Stomach (tissue), 9 donors: Measurements from ENCODE around the gene FPR1. TPM values are rescaled to one million over a fixed set of nuclear protein-coding genes. Genes with fewer than 3 reads are reported as not detected.

Source experiments
- DNase-seq, 2 donors: peaks; one replicate each; pipeline versions ENCODE4 v3.0.0 to v3.0.0-alpha.2; 2013 to 2019
- H3K27ac ChIP-seq, 5 donors: fragments of 200-600 bp in 4 of 5; sonication (generic) in 4 of 5; one replicate each; pipeline ENCODE4 v1.5.1; 2013 to 2019; ENCODE audit warnings: mild to moderate bottlenecking in 1 of 5, moderate library complexity in 1 of 5
- H3K27me3 ChIP-seq, 3 donors: fragments of 200-600 bp; sonication (generic); one replicate each; pipeline ENCODE4 v1.5.1; 2017 to 2019; ENCODE audit warnings: mixed run types in 1 of 3
- H3K36me3 ChIP-seq, 4 donors: fragments of 200-600 bp; sonication (generic); 1 replicate in 3 of 4; 2 replicates in 1 of 4; pipeline ENCODE4 v1.5.1; 2016 to 2019
- H3K4me1 ChIP-seq, 4 donors: fragments of 200-600 bp; sonication (generic); one replicate each; pipeline ENCODE4 v1.5.1; 2016 to 2019
- H3K4me3 ChIP-seq, 4 donors: fragments of 200-600 bp; sonication (generic) in 3 of 4; one replicate each; pipeline ENCODE4 v1.5.1; 2016 to 2019; ENCODE audit warnings: mild to moderate bottlenecking in 1 of 4
- H3K9me3 ChIP-seq, 4 donors: fragments of 200-600 bp; sonication (generic); one replicate each; pipeline ENCODE4 v1.5.1; 2016 to 2019
- EP300 ChIP-seq: sonication (generic); formaldehyde crosslinking; IDR thresholded peaks from one replicate; pipeline ENCODE4 v1.6.1; 2017; ENCODE audit warnings: antibody characterized with exemption
- POLR2A ChIP-seq, 4 donors: fragments of 450-650 bp; IDR thresholded peaks; one replicate each; pipeline ENCODE4 v1.6.1; 2016; ENCODE audit warnings: antibody characterized with exemption in 4 of 4, control low read depth in 2 of 4, mild to moderate bottlenecking in 1 of 4, moderate library complexity in 1 of 4
- POLR2AphosphoS5 ChIP-seq, 3 donors: sonication (generic); formaldehyde crosslinking; IDR thresholded peaks; one replicate each; pipeline ENCODE4 v1.6.1; 2016; ENCODE audit warnings: antibody characterized with exemption in 3 of 3
- WGBS, 5 donors: extraction: QIAGEN DNeasy Blood & Tissue Kit in 3 of 5; methylation state at CpG; one replicate each; pipeline versions ENCODE4 v1.1.5 to v1.1.7; 2013 to 2018; 5-methylcytosine and 5-hydroxymethylcytosine counted together
- intact Hi-C: fragments of 100-400 bp; cut with DNase I; formaldehyde crosslinking; loops from one replicate; pipeline ENCODE4 v1.15.1; 2023; ENCODE audit warnings: low total_unique reads
- polyA plus RNA-seq, 3 donors: library from polyadenylated mRNA; stranded (reverse); fragments of 200-250 nt; gene quantifications; one replicate each; pipeline ENCODE4 v1.2.3, GENCODE V29; 2013
- total RNA-seq, 5 donors: library from RNA; depleted of rRNA; stranded (reverse); fragments of >200 nt; gene quantifications; one replicate each; pipeline versions ENCODE4 v1.1.0 to v1.2.3, GENCODE V29; 2014 to 2016
- TF ChIP-seq, protein P1 (sequence below), 7 experiments: fragments of 450-650 bp in 4 of 7; fragments of 200-600 bp in 3 of 7; sonication (generic) in 3 of 7; IDR thresholded peaks; one replicate each; pipeline ENCODE4 v1.5.1; 2016 to 2019; ENCODE audit warnings: antibody characterized with exemption in 7 of 7, control low read depth in 2 of 7, mild to moderate bottlenecking in 1 of 7
- donor health status: healthy with polysubstance abuse.
- donor health status: Bipolar disorder and iron deficiency.
- donor health status: healthy.

The FPR1 gene
- total and polyA plus RNA-seq, 8 donors, result 1.7 to 10.5 (median 7.5) TPM; not detected in 1

DNA sequence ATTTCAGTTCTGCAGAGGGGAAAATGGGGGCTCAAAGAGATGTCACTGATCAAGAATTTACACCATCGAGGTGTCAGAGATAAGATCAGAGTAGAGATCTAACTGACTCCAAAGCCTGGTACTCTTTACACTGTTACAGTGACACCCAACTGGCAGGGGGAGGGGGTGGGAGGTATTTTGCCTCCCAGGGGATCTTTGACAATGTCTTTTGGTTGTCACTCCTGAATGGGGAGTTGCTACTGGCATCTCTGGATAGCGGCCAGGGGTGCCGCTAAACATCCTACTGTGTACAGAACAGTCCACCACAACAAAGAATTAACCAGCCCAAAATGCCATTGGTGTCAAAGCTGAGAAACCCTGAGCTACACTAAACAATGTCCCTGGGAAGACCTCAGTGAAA, 46.4 kb upstream of the FPR1 start:
- 45 to 59% (median 53%) methylated on average over 3 of the region's 3 CpGs for WGBS, 5 donors
- Histone ChIP-seq H3K27ac (peak overlapping the region in 2 of 5 donors; percentile 28 to 51), H3K9me3 (peaks cover 0 to 10% (median 2%) of the 10 kb centered on the region in 4 donors), H3K4me1 (peaks cover 0 to 16% (median 0%) of the 10 kb centered on the region in 4 donors), H3K27me3 (peaks cover 0 to 3% (median 0%) of the 10 kb centered on the region in 3 donors), H3K36me3 (no peaks in the 10 kb centered on the region), H3K4me3 (no peak overlapping the region)
- DNase-seq, result no peak
- intact Hi-C loops, result no loop called here
- no peak for TF ChIP-seq POLR2A (IDR thresholded peaks at IDR 0.05)
- TF ChIP-seq, protein P1, sequence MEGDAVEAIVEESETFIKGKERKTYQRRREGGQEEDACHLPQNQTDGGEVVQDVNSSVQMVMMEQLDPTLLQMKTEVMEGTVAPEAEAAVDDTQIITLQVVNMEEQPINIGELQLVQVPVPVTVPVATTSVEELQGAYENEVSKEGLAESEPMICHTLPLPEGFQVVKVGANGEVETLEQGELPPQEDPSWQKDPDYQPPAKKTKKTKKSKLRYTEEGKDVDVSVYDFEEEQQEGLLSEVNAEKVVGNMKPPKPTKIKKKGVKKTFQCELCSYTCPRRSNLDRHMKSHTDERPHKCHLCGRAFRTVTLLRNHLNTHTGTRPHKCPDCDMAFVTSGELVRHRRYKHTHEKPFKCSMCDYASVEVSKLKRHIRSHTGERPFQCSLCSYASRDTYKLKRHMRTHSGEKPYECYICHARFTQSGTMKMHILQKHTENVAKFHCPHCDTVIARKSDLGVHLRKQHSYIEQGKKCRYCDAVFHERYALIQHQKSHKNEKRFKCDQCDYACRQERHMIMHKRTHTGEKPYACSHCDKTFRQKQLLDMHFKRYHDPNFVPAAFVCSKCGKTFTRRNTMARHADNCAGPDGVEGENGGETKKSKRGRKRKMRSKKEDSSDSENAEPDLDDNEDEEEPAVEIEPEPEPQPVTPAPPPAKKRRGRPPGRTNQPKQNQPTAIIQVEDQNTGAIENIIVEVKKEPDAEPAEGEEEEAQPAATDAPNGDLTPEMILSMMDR (IDR thresholded peaks at IDR 0.05), result no peak
- TF ChIP-seq EP300, result no peak
- TF ChIP-seq POLR2AphosphoS5 (IDR thresholded peaks at IDR 0.05), result no peak

DNA sequence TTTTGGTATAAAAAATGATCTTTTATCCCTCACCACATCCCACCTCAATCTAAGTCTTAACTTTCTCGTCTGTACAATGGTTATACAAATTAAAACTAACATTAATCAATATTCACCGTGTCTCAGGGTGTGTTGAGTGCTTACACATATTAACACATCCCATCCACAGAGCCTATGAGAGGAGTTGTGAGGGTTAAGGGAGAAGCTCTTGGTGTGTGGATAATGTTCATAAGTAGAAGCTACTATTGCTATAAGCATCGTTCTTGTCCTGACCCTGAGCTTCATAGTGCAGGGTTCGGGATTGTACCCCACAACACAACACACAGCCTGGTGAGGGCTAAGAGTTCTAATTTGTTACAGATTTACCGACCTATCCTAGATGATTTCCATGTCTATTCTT, 45.8 kb upstream of the FPR1 start:
- H3K4me3 ChIP-seq, result no peak overlapping the region
- 69 to 72% (median 69%) methylated on average over 5 of the region's 5 CpGs for WGBS, 5 donors
- peaks cover 0 to 15% (median 4%) of the 10 kb centered on the region in 4 donors for H3K9me3 ChIP-seq
- H3K4me1 ChIP-seq, result peaks cover 0 to 16% (median 0%) of the 10 kb centered on the region in 4 donors
- peaks cover 0 to 8% (median 0%) of the 10 kb centered on the region in 3 donors for H3K27me3 ChIP-seq
- intact Hi-C loops, result no loop called here
- no peak for DNase-seq
- no peak for TF ChIP-seq POLR2AphosphoS5 (IDR thresholded peaks at IDR 0.05)
- no peak for TF ChIP-seq EP300
- TF ChIP-seq, protein P1 (IDR thresholded peaks at IDR 0.05), result no peak
- TF ChIP-seq POLR2A (IDR thresholded peaks at IDR 0.05), result no peak
- H3K27ac ChIP-seq, result peak overlapping the region in 1 of 5 donors; percentile 4
- H3K36me3 ChIP-seq, result no peaks in the 10 kb centered on the region

DNA sequence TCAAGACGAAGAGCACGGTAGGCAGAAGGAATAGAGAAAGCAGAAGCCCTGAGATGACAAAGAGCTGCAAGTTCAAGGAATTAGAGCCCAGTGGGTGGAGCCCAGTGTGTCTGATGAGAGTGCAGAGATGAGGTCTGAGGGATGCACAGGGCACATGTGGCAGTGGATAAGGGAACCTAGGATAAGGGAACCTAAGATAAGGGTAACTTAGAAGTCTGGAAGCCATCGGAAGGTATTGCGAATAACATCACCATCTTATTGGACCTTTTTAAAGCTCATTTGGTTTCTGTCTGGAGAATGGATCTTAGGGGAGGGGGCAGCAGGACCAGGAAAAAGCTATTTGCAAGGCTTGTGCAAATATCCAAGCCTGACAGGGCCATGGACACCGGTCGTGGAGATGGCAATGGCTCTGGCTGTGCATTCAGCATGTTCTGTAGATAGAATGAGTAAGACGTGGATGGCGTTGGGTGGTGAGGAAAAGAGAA, 44.6 kb upstream of the FPR1 start:
- H3K4me3 ChIP-seq, result peak overlapping the region in 1 of 4 donors; percentile 8
- DNase-seq, result no peak
- peak overlapping the region in 1 of 5 donors; percentile 41 for H3K27ac ChIP-seq
- intact Hi-C loops, result no loop called here
- H3K27me3 ChIP-seq, result peaks cover 0 to 8% (median 0%) of the 10 kb centered on the region in 3 donors
- TF ChIP-seq POLR2AphosphoS5 (IDR thresholded peaks at IDR 0.05), result no peak
- TF ChIP-seq, protein P1 (IDR thresholded peaks at IDR 0.05), result no peak
- TF ChIP-seq POLR2A (IDR thresholded peaks at IDR 0.05), result no peak
- no peak for TF ChIP-seq EP300
- WGBS, 5 donors, result 75 to 86% (median 81%) methylated on average over 8 of the region's 8 CpGs
- H3K9me3 ChIP-seq, result peaks cover 0 to 15% (median 4%) of the 10 kb centered on the region in 4 donors
- no peaks in the 10 kb centered on the region for H3K36me3 ChIP-seq
- H3K4me1 ChIP-seq, result peaks cover 0 to 16% (median 0%) of the 10 kb centered on the region in 4 donors

DNA sequence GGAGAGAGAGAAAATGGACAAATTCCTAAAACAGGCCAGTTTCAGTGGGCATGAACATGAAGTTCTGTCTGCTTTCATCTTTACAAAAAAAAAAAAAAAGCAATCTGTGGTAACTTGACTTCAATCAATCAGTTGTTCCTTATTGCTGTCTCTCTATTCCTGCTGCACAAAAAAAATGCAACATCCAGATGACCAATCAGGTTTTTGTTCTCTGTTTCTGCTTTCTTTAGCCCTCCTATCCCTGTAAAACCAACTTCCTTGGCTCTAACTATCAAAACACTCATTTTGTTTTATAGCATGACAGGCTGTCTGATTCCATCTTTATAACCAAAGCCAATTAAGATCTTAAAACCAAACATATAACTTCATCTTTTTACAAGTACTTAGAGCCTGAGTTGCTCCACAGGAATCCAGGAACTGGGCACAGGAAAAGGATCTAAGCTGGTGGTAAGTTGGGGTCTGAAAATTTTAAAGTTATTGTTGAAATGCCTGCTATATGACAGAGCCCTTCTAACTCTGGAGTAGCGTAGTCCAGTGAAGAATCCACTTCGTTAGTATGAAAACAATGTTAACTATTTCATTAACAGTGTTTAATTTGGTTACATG, 43.3 kb upstream of the FPR1 start, which contains the start of gene FPR3:
Gene FPR3, plus strand, starts transcription at position 273 of the 606 bp plus-strand sequence. CDS start 28,592 bp downstream, outside the sequence.
- no peak within 1 kb of the TSS for H3K27ac ChIP-seq
- no peaks in the 10 kb centered on the region for H3K36me3 ChIP-seq
- H3K4me1 ChIP-seq, result peaks cover 0 to 15% (median 0%) of the 10 kb centered on the region in 4 donors
- intact Hi-C loops, result no loop called here
- 52 to 66% (median 60%) methylated on average over 2 of the region's 2 CpGs for WGBS, 5 donors
- H3K9me3 ChIP-seq, result peaks cover 0 to 15% (median 4%) of the 10 kb centered on the region in 4 donors
- H3K27me3 ChIP-seq, result peaks cover 0 to 8% (median 0%) of the 10 kb centered on the region in 3 donors
- peak within 1 kb of the TSS in 1 of 4 donors; percentile 8 for H3K4me3 ChIP-seq
- no peak for DNase-seq
- TF ChIP-seq POLR2AphosphoS5 (IDR thresholded peaks at IDR 0.05), result no peak
- no peak for TF ChIP-seq POLR2A (IDR thresholded peaks at IDR 0.05)
- TF ChIP-seq, protein P1 (IDR thresholded peaks at IDR 0.05), result no peak
- no peak for TF ChIP-seq EP300
